IPS-18c (cell line): ENCODE data around the gene IRGC.

Experiments
- H3K4me3 ChIP-seq: 2 replicates; pipeline ENCODE4 v1.7.0; 2013; ENCODE audit warnings: low read depth, mild to moderate bottlenecking, low read length, moderate library complexity; ENCODE audit not compliant: insufficient read depth
- H3K9me3 ChIP-seq: one replicate; pipeline ENCODE4 v1.6.1; 2013; ENCODE audit warnings: mild to moderate bottlenecking, low read length, moderate library complexity; ENCODE audit not compliant: control insufficient read depth, insufficient read depth

IRGC gene

GRCh38 chr19:43711751-43712355 is 4.0 kb upstream of the IRGC start:
- Histone ChIP-seq H3K4me3 (no peak overlapping the region), H3K9me3 (no peaks in the 10 kb centered on the region)

- H3K9me3 ChIP-seq = no peaks in the 10 kb centered on the region
- no peak overlapping the region for H3K4me3 ChIP-seq
These were observed 2.7 kb upstream of the IRGC start for GRCh38 chr19:43713208-43713607.

- no peak overlapping the region for H3K4me3 ChIP-seq
- H3K9me3 ChIP-seq = no peaks in the 10 kb centered on the region
These were observed 2.9 kb downstream of the IRGC start for GRCh38 chr19:43718627-43719377.

- no peaks in the 10 kb centered on the region for H3K9me3 ChIP-seq
These were observed 3.5 kb downstream of the IRGC start for GRCh38 chr19:43719378-43719868.

GRCh38 chr19:43719918-43720317 is 4.0 kb downstream of the IRGC start:
- no peak overlapping the region for H3K4me3 ChIP-seq
- H3K9me3 ChIP-seq = peaks cover under 1% of the 10 kb centered on the region

More at GRCh38 chr19:43719378-43719868, 3.5 kb downstream of the IRGC start:
- H3K4me3 ChIP-seq = no peak overlapping the region

- H3K4me3 ChIP-seq = no peak overlapping the region
- H3K9me3 ChIP-seq = peaks cover 4% of the 10 kb centered on the region
These were observed 5.1 kb downstream of the IRGC start for GRCh38 chr19:43720936-43721335.

- Histone ChIP-seq H3K9me3 (peaks cover 4% of the 10 kb centered on the region), H3K4me3 (no peak overlapping the region)
These were observed 5.7 kb downstream of the IRGC start for GRCh38 chr19:43721469-43722048.

- H3K4me3 ChIP-seq = no peak overlapping the region
- peaks cover 4% of the 10 kb centered on the region for H3K9me3 ChIP-seq
These were observed 7.7 kb downstream of the IRGC start for GRCh38 chr19:43723588-43723987.

GRCh38 chr19:43724896-43725295 is 9.0 kb downstream of the IRGC start:
- no peak overlapping the region for H3K4me3 ChIP-seq
- peaks cover 4% of the 10 kb centered on the region for H3K9me3 ChIP-seq

- Histone ChIP-seq H3K9me3 (peaks cover 4% of the 10 kb centered on the region), H3K4me3 (no peak overlapping the region)
These were observed 9.6 kb downstream of the IRGC start for GRCh38 chr19:43725468-43725867.

GRCh38 chr19:43726736-43727592 is 11.1 kb downstream of the IRGC start:
- peaks cover 4% of the 10 kb centered on the region for H3K9me3 ChIP-seq

GRCh38 chr19:43727593-43727853 is 11.6 kb downstream of the IRGC start:
- Histone ChIP-seq H3K4me3 (no peak overlapping the region), H3K9me3 (peaks cover 4% of the 10 kb centered on the region)

More at GRCh38 chr19:43726736-43727592, 11.1 kb downstream of the IRGC start:
- H3K4me3 ChIP-seq = no peak overlapping the region

GRCh38 chr19:43729919-43730318 is 14.0 kb downstream of the IRGC start:
- no peak overlapping the region for H3K4me3 ChIP-seq
- H3K9me3 ChIP-seq = peaks cover 4% of the 10 kb centered on the region

GRCh38 chr19:43731346-43731745 is 15.5 kb downstream of the IRGC start:
- H3K9me3 ChIP-seq = no peaks in the 10 kb centered on the region
- H3K4me3 ChIP-seq = no peak overlapping the region

GRCh38 chr19:43731846-43732245 is 16.0 kb downstream of the IRGC start:
- no peaks in the 10 kb centered on the region for H3K9me3 ChIP-seq
- no peak overlapping the region for H3K4me3 ChIP-seq

- Histone ChIP-seq H3K4me3 (no peak overlapping the region), H3K9me3 (no peaks in the 10 kb centered on the region)
These were observed 19.1 kb downstream of the IRGC start for GRCh38 chr19:43735013-43735412.

- H3K9me3 ChIP-seq = no peaks in the 10 kb centered on the region
These were observed 20.1 kb downstream of the IRGC start for GRCh38 chr19:43735957-43736356.

More at GRCh38 chr19:43735957-43736356, 20.1 kb downstream of the IRGC start:
- H3K4me3 ChIP-seq = no peak overlapping the region
